IMR-90 (cell line): Measurements from ENCODE around the gene ACTL6B. TPM values are rescaled to one million over a fixed set of nuclear protein-coding genes. Genes with fewer than 3 reads are reported as not detected.

ENCODE experiments used
- ATAC-seq: fragments of 200-7000 bp; cut with Tn5 transposase; 2 replicates; pipeline ENCODE4 v1.9.1; 2020; ENCODE audit warnings: low read depth, mild to moderate bottlenecking, moderate library complexity
- BruUV-seq: library from RNA; stranded (reverse); fragments of 400-500 nt; replicated peaks from 2 replicates; lab custom pipeline; 2021; lab: Mats Ljungman, UMichigan
- CTCF ChIA-PET: fragments of 300-600 bp; formaldehyde crosslinking; extraction: SDS; loops from one replicate; lab custom pipeline; 2021; ENCODE audit warnings: antibody characterized with exemption; lab: Yijun Ruan, JAX
- POLR2A ChIA-PET: fragments of 300-600 bp; sonication (Branson Sonifier 250); formaldehyde crosslinking; loops from one replicate; lab custom pipeline; 2022; ENCODE audit warnings: antibody characterized with exemption; ENCODE audit not compliant: unreplicated experiment; lab: Charles Lee
- DNase-seq: peaks from one replicate; pipeline ENCODE4 v3.0.0; 2013
- H2AFZ ChIP-seq: replicated peaks from 2 replicates; pipeline ENCODE3; 2013; ENCODE audit warnings: low read length, mild to moderate bottlenecking; ENCODE audit not compliant: poor library complexity
- H2AK5ac ChIP-seq: 2 replicates; pipeline ENCODE4 v1.6.1; 2013; ENCODE audit warnings: low read depth, low read length, inconsistent platforms
- H2AK9ac ChIP-seq: replicated peaks from 2 replicates; pipeline ENCODE3; 2013; ENCODE audit warnings: mild to moderate bottlenecking, low read depth, low read length, moderate library complexity; ENCODE audit not compliant: poor library complexity
- H2BK120ac ChIP-seq: 2 replicates; pipeline ENCODE4 v1.6.1; 2013; ENCODE audit warnings: low read depth, low read length, inconsistent platforms
- H2BK15ac ChIP-seq: 3 replicates; pipeline ENCODE4 v1.6.1; 2013; ENCODE audit warnings: low read depth, low read length, inconsistent platforms
- H2BK20ac ChIP-seq: 2 replicates; pipeline ENCODE4 v1.6.1; 2013; ENCODE audit warnings: low read depth, mild to moderate bottlenecking, inconsistent platforms, low read length, moderate library complexity
- H2BK5ac ChIP-seq: 2 replicates; pipeline ENCODE4 v1.6.1; 2013; ENCODE audit warnings: mild to moderate bottlenecking, low read depth, low read length, inconsistent platforms; ENCODE audit not compliant: poor library complexity, severe bottlenecking
- H3K14ac ChIP-seq: replicated peaks from 2 replicates; pipeline ENCODE4 v1.6.1; 2013; ENCODE audit warnings: low read depth, low read length, inconsistent platforms
- H3K18ac ChIP-seq: 2 replicates; pipeline ENCODE4 v1.6.1; 2013; ENCODE audit warnings: low read depth, low read length, control low read depth
- H3K23ac ChIP-seq: 2 replicates; pipeline ENCODE4 v1.6.1; 2013; ENCODE audit warnings: low read depth, low read length, inconsistent platforms
- H3K27ac ChIP-seq: 2 replicates; pipeline ENCODE4 v1.5.1; 2013; ENCODE audit warnings: mild to moderate bottlenecking, control low read depth, low read length; ENCODE audit not compliant: insufficient read depth
- H3K27me3 ChIP-seq: 2 replicates; pipeline ENCODE4 v1.6.1; 2013; ENCODE audit warnings: low read length; ENCODE audit not compliant: control insufficient read depth, insufficient read depth
- H3K36me3 ChIP-seq: 2 replicates; pipeline ENCODE4 v1.6.1; 2013; ENCODE audit warnings: low read length, mixed read lengths; ENCODE audit not compliant: control insufficient read depth, insufficient read depth
- H3K4ac ChIP-seq: 2 replicates; pipeline ENCODE4 v1.6.1; 2013; ENCODE audit warnings: low read depth, low read length, inconsistent platforms
- H3K4me1 ChIP-seq: 2 replicates; pipeline ENCODE4 v1.6.1; 2013; ENCODE audit warnings: low read length, mixed read lengths; ENCODE audit not compliant: control insufficient read depth, insufficient read depth
- H3K4me2 ChIP-seq: 2 replicates; pipeline ENCODE4 v1.6.1; 2013; ENCODE audit warnings: low read depth, mild to moderate bottlenecking, control low read depth, low read length, moderate library complexity
- H3K4me3 ChIP-seq: 2 replicates; pipeline ENCODE4 v1.5.1; 2013; ENCODE audit warnings: low read depth, mild to moderate bottlenecking, control low read depth, low read length, moderate library complexity; ENCODE audit not compliant: insufficient read depth
- H3K56ac ChIP-seq: 2 replicates; pipeline ENCODE4 v1.6.1; 2013; ENCODE audit warnings: low read length, inconsistent platforms; ENCODE audit not compliant: insufficient read depth; ENCODE audit errors: extremely low read depth
- H3K79me1 ChIP-seq, 2 experiments: 2 replicates each; pipeline ENCODE4 v1.6.1; 2013; ENCODE audit warnings: low read length in 2 of 2, inconsistent platforms in 1 of 2, low read depth in 1 of 2
- H3K9ac ChIP-seq: 2 replicates; pipeline ENCODE4 v1.6.1; 2013; ENCODE audit warnings: low read depth, low read length, control low read depth
- H3K9me1 ChIP-seq: 2 replicates; pipeline ENCODE4 v1.6.1; 2013; ENCODE audit warnings: low read length, inconsistent platforms; ENCODE audit not compliant: insufficient read depth
- H3K9me3 ChIP-seq: 2 replicates; pipeline ENCODE4 v1.6.1; 2013; ENCODE audit warnings: low read length; ENCODE audit not compliant: control insufficient read depth, insufficient read depth
- H4K20me1 ChIP-seq: 2 replicates; pipeline ENCODE4 v1.6.1; 2013; ENCODE audit warnings: low read length, inconsistent platforms; ENCODE audit not compliant: insufficient read depth
- H4K5ac ChIP-seq: 2 replicates; pipeline ENCODE4 v1.6.1; 2013; ENCODE audit warnings: mild to moderate bottlenecking, low read depth, low read length, control low read depth
- H4K8ac ChIP-seq, 2 experiments: 2 replicates each; pipeline ENCODE4 v1.6.1; 2013; ENCODE audit warnings: low read depth in 2 of 2, low read length in 2 of 2, control low read depth in 1 of 2, inconsistent platforms in 1 of 2
- H4K91ac ChIP-seq: 2 replicates; pipeline ENCODE4 v1.6.1; 2013; ENCODE audit warnings: low read depth, low read length, inconsistent platforms; ENCODE audit not compliant: insufficient read depth
- BHLHE40 ChIP-seq: fragments of 150-350 bp; IDR thresholded peaks from 2 replicates; pipeline ENCODE4 v1.6.1; 2016; ENCODE audit warnings: mild to moderate bottlenecking, low read depth, low read length
- CEBPB ChIP-seq: IDR thresholded peaks from 2 replicates; pipeline ENCODE4 v1.6.1; 2012; ENCODE audit warnings: low read depth, low read length, improper control_type of control experiment
- CHD1 ChIP-seq: IDR thresholded peaks from 2 replicates; pipeline ENCODE4 v1.6.1; 2012; ENCODE audit warnings: low read depth, low read length, improper control_type of control experiment
- CTCF ChIP-seq: conservative IDR thresholded peaks from 2 replicates; pipeline ENCODE4 v1.5.1; 2012; ENCODE audit warnings: mild to moderate bottlenecking, low read depth, low read length, improper control_type of control experiment
- ELK1 ChIP-seq: fragments of 150-350 bp; IDR thresholded peaks from 2 replicates; pipeline ENCODE4 v1.6.1; 2016; ENCODE audit warnings: low read depth, mild to moderate bottlenecking, low read length, moderate library complexity, borderline replicate concordance
- NFE2L2 ChIP-seq: fragments of 150-350 bp; IDR thresholded peaks from 2 replicates; pipeline ENCODE4 v1.6.1; 2016; ENCODE audit warnings: low read depth, mild to moderate bottlenecking, low read length
- POLR2A ChIP-seq: IDR thresholded peaks from 2 replicates; pipeline ENCODE4 v1.6.1; 2012; ENCODE audit warnings: mild to moderate bottlenecking, low read depth, low read length
- RAD21 ChIP-seq: IDR thresholded peaks from 2 replicates; pipeline ENCODE4 v1.6.1; 2012; ENCODE audit warnings: low read length, improper control_type of control experiment
- USF2 ChIP-seq: fragments of 150-350 bp; IDR thresholded peaks from 2 replicates; pipeline ENCODE4 v1.6.1; 2017; ENCODE audit warnings: mild to moderate bottlenecking, antibody characterized with exemption, low read length, low read depth
- WGBS, 2 experiments: methylation state at CpG; one replicate each; pipeline versions ENCODE4 v1.1.5 to v1.1.7; 2013; ENCODE audit warnings: missing lambda C conversion rate in 2 of 2; ENCODE audit not compliant: insufficient read length in 1 of 2; ENCODE audit errors: extremely low coverage in 2 of 2; 5-methylcytosine and 5-hydroxymethylcytosine counted together
- dilution Hi-C: fragments of 300-500 bp; cut with HindIII; formaldehyde crosslinking; loops from one replicate; pipeline ENCODE4 v1.14.3; 2018; ENCODE audit warnings: low sequenced_read_pairs; ENCODE audit not compliant: unreplicated experiment
- in situ Hi-C: fragments of 300-500 bp; cut with MboI; formaldehyde crosslinking; loops from 3 replicates; pipeline ENCODE4 v1.14.3; 2019; ENCODE audit warnings: low sequenced_read_pairs, inconsistent platforms, mixed read lengths
- intact Hi-C: fragments of 100-400 bp; cut with micrococcal nuclease; formaldehyde crosslinking; loops from 2 replicates; pipeline ENCODE4 v1.10.0; 2022
- polyA plus RNA-seq, 3 experiments: library from polyadenylated mRNA; depleted of rRNA; stranded (reverse); fragments of >200 nt; gene quantifications; 2 replicates each; pipeline ENCODE4 v1.2.3, GENCODE V29; 2012; ENCODE audit warnings: low replicate concordance in 1 of 3
- total RNA-seq: library from RNA; depleted of rRNA; stranded (reverse); fragments of >200 nt; gene quantifications from 2 replicates; pipeline ENCODE4 v1.2.3, GENCODE V29; 2012

Gene ACTL6B
- total and polyA plus RNA-seq, 2 of the 4 experiments (the other 2 are of a cell fraction), result not detected

GRCh38 chr7:100687261-100687660, 31.0 kb upstream of the ACTL6B start:
- H4K5ac ChIP-seq, result no peak overlapping the region
- dilution Hi-C loops (no loop called here), intact Hi-C loops (no loop called here), in situ Hi-C loops (no loop called here)
- no peak for DNase-seq
- H3K9me1 ChIP-seq, result no peaks in the 10 kb centered on the region
- no peak overlapping the region for H3K23ac ChIP-seq
- no peak overlapping the region for H4K8ac ChIP-seq
- H3K36me3 ChIP-seq, result peaks cover 64% of the 10 kb centered on the region
- no peak overlapping the region for H3K14ac ChIP-seq
- BruUV-seq, result no TSS peak
- H2AK5ac ChIP-seq, result no peak overlapping the region
- H3K27ac ChIP-seq, result no peak overlapping the region
- ChIA-PET POLR2A (interaction anchor here (0.6 kb wide), 1 partner anchor 10 kb away, joined by 7 read pairs; no protein-coding TSS in a partner anchor), CTCF (no interaction called here)
- no peak overlapping the region for H4K91ac ChIP-seq
- no peak overlapping the region for H2BK15ac ChIP-seq
- TF ChIP-seq BHLHE40, result no peak
- TF ChIP-seq CEBPB, result no peak
- TF ChIP-seq ELK1, result no peak
- TF ChIP-seq CHD1, result no peak
- no peak for TF ChIP-seq POLR2A
- TF ChIP-seq NFE2L2, result no peak
- TF ChIP-seq RAD21, result no peak
- no peak for TF ChIP-seq CTCF
- no peak for TF ChIP-seq USF2
- no peak overlapping the region for H2AFZ ChIP-seq
- ATAC-seq, result no peak
- no peak overlapping the region for H2AK9ac ChIP-seq
- H3K4me2 ChIP-seq, result no peak overlapping the region
- peaks cover 54% of the 10 kb centered on the region for H4K20me1 ChIP-seq
- no peak overlapping the region for H2BK5ac ChIP-seq
- H3K4ac ChIP-seq, result no peak overlapping the region
- 87% methylated on average over 13 of the region's 22 CpGs; no CpG with 5 or more reads in 1 of the 2 experiments for WGBS, 2 experiments
- no peak overlapping the region for H2BK120ac ChIP-seq
- peaks cover 13% of the 10 kb centered on the region for H3K4me1 ChIP-seq
- H3K4me3 ChIP-seq, result no peak overlapping the region
- no peaks in the 10 kb centered on the region for H3K27me3 ChIP-seq
- H3K18ac ChIP-seq, result no peak overlapping the region
- peaks cover 17 to 43% of the 10 kb centered on the region in 2 experiments for H3K79me1 ChIP-seq
- no peaks in the 10 kb centered on the region for H3K9me3 ChIP-seq
- no peak overlapping the region for H3K9ac ChIP-seq
- H3K56ac ChIP-seq, result no peak overlapping the region
- no peak overlapping the region for H2BK20ac ChIP-seq
